H1 (cell line): ENCODE data around the gene ANKRD17. TPM values are rescaled to one million over a fixed set of nuclear protein-coding genes. Genes with fewer than 3 reads are reported as not detected.

Experiments
- CTCF ChIA-PET: fragments of 300-600 bp; sonication (Branson Sonifier 250); formaldehyde crosslinking; loops from one replicate; lab custom pipeline; 2021; ENCODE audit not compliant: partially characterized antibody; lab: Charles Lee
- POLR2A ChIA-PET: fragments of 300-600 bp; sonication (Branson Sonifier 250); formaldehyde crosslinking; loops from one replicate; lab custom pipeline; 2021; ENCODE audit warnings: inconsistent platforms; ENCODE audit not compliant: partially characterized antibody; lab: Charles Lee
- DNase-seq, 2 experiments: peaks; one replicate each; pipeline versions ENCODE4 v3.0.0 to v3.0.0-alpha.2; 2010 to 2022; ENCODE audit warnings: low spot score in 2 of 2, low read depth in 1 of 2, mixed read lengths in 1 of 2
- FAIRE-seq: peaks from 2 replicates; lab custom pipeline; 2011; peaks lifted over from hg19 to GRCh38; lab: Jason Lieb, UNC
- H2AFZ ChIP-seq: 2 replicates; pipeline ENCODE4 v1.8.1; 2012; ENCODE audit warnings: low read length, inconsistent platforms
- H2AK5ac ChIP-seq: 2 replicates; pipeline ENCODE4 v1.6.1; 2013; ENCODE audit warnings: low read depth, low read length
- H2BK120ac ChIP-seq: replicated peaks from 2 replicates; pipeline ENCODE3; 2013; ENCODE audit warnings: low read depth, low read length, inconsistent platforms
- H2BK12ac ChIP-seq: 2 replicates; pipeline ENCODE4 v1.6.1; 2013; ENCODE audit warnings: low read depth, low read length
- H2BK15ac ChIP-seq: 2 replicates; pipeline ENCODE4 v1.6.1; 2013; ENCODE audit warnings: low read length
- H2BK20ac ChIP-seq: 2 replicates; pipeline ENCODE4 v1.6.1; 2013; ENCODE audit warnings: low read length
- H2BK5ac ChIP-seq: 2 replicates; pipeline ENCODE4 v1.6.1; 2013; ENCODE audit warnings: low read depth, low read length
- H3K14ac ChIP-seq: 2 replicates; pipeline ENCODE4 v1.6.1; 2013; ENCODE audit warnings: inconsistent platforms; ENCODE audit not compliant: insufficient read length
- H3K18ac ChIP-seq: 2 replicates; pipeline ENCODE4 v1.6.1; 2013; ENCODE audit warnings: low read length; ENCODE audit errors: extremely low read depth
- H3K23ac ChIP-seq: 2 replicates; pipeline ENCODE4 v1.6.1; 2013; ENCODE audit warnings: inconsistent platforms; ENCODE audit not compliant: insufficient read length
- H3K23me2 ChIP-seq: 2 replicates; pipeline ENCODE4 v1.6.1; 2013; ENCODE audit warnings: low read depth, low read length
- H3K27ac ChIP-seq: 2 replicates; pipeline ENCODE4 v1.6.1; 2011; ENCODE audit warnings: low read depth, low read length, inconsistent platforms
- H3K27me3 ChIP-seq, 4 experiments: replicated peaks in 1 of 4; 1 replicate in 1 of 4; 2 replicates in 3 of 4; pipeline versions ENCODE4 v1.6.1 to v1.8.1; 2011 to 2013; ENCODE audit warnings: low read length in 3 of 4, mild to moderate bottlenecking in 3 of 4, inconsistent platforms in 2 of 4, mixed read lengths in 2 of 4, moderate library complexity in 1 of 4; ENCODE audit not compliant: control insufficient read depth in 3 of 4, insufficient read depth in 3 of 4; ENCODE audit errors: extremely low read depth in 1 of 4
- H3K36me3 ChIP-seq, 4 experiments: 2 replicates each; pipeline versions ENCODE4 v1.6.1 to v1.8.1; 2011 to 2013; ENCODE audit warnings: mild to moderate bottlenecking in 4 of 4, low read length in 3 of 4, moderate library complexity in 2 of 4, control low read depth in 1 of 4, inconsistent platforms in 1 of 4; ENCODE audit not compliant: insufficient read depth in 4 of 4, control insufficient read depth in 2 of 4
- H3K4ac ChIP-seq: replicated peaks from 2 replicates; pipeline ENCODE3; 2013; ENCODE audit warnings: low read length, low read depth, mixed read lengths, inconsistent platforms; ENCODE audit not compliant: insufficient read length
- H3K4me1 ChIP-seq, 4 experiments: replicated peaks in 1 of 4; 1 replicate in 1 of 4; 2 replicates in 3 of 4; pipeline versions ENCODE4 v1.6.1 to v1.8.1; 2011 to 2013; ENCODE audit warnings: low read length in 3 of 4, inconsistent platforms in 2 of 4, mixed read lengths in 1 of 4; ENCODE audit not compliant: insufficient read depth in 4 of 4, control insufficient read depth in 3 of 4
- H3K4me2 ChIP-seq, 2 experiments: 2 replicates each; pipeline versions ENCODE4 v1.6.1 to v1.8.1; 2011 to 2013; ENCODE audit warnings: low read depth in 2 of 2, low read length in 2 of 2, control low read depth in 1 of 2, inconsistent platforms in 1 of 2, mild to moderate bottlenecking in 1 of 2; ENCODE audit not compliant: insufficient read depth in 1 of 2
- H3K4me3 ChIP-seq, 4 experiments: fragments of 200-600, 300-600 bp in 1 of 4; sonication (generic), shearing (Covaris generic), sonication (Bioruptor Twin) in 1 of 4; 2 replicates each; pipeline versions ENCODE4 v1.5.1 to v1.8.1; 2011 to 2016; ENCODE audit warnings: low read length in 4 of 4, low read depth in 3 of 4, control low read depth in 2 of 4, inconsistent platforms in 2 of 4, mild to moderate bottlenecking in 2 of 4, mixed read lengths in 1 of 4, moderate library complexity in 1 of 4; ENCODE audit not compliant: insufficient read depth in 2 of 4; ENCODE audit errors: extremely low read depth in 1 of 4
- H3K56ac ChIP-seq: replicated peaks from 2 replicates; pipeline ENCODE3; 2013; ENCODE audit warnings: low read depth, mild to moderate bottlenecking, mixed read lengths, low read length, inconsistent platforms; ENCODE audit not compliant: insufficient read length
- H3K79me1 ChIP-seq: 2 replicates; pipeline ENCODE4 v1.6.1; 2013; ENCODE audit warnings: low read depth, low read length, control low read depth
- H3K79me2 ChIP-seq, 2 experiments: 2 replicates each; pipeline versions ENCODE4 v1.6.1 to v1.8.1; 2012 to 2013; ENCODE audit warnings: low read length in 2 of 2, mild to moderate bottlenecking in 2 of 2, inconsistent platforms in 1 of 2; ENCODE audit not compliant: insufficient read depth in 2 of 2, control insufficient read depth in 1 of 2
- H3K9ac ChIP-seq, 4 experiments: replicated peaks in 1 of 4; 1 replicate in 1 of 4; 2 replicates in 3 of 4; pipeline versions ENCODE4 v1.6.1 to v1.8.1; 2011 to 2013; ENCODE audit warnings: low read depth in 3 of 4, low read length in 3 of 4, control low read depth in 2 of 4, mild to moderate bottlenecking in 2 of 4, moderate library complexity in 2 of 4, inconsistent platforms in 1 of 4; ENCODE audit errors: extremely low read depth in 1 of 4
- H3K9me3 ChIP-seq, 2 experiments: 2 replicates each; pipeline versions ENCODE4 v1.6.1 to v1.8.1; 2012 to 2013; ENCODE audit warnings: mild to moderate bottlenecking in 2 of 2, moderate library complexity in 2 of 2, control low read depth in 1 of 2, inconsistent platforms in 1 of 2, low read depth in 1 of 2, low read length in 1 of 2, mixed read lengths in 1 of 2; ENCODE audit not compliant: insufficient read depth in 2 of 2
- H4K20me1 ChIP-seq, 2 experiments: replicated peaks in 1 of 2; 2 replicates each; pipeline versions ENCODE3 to v1.8.1; 2011 to 2013; ENCODE audit warnings: inconsistent platforms in 2 of 2, low read length in 2 of 2, mild to moderate bottlenecking in 1 of 2; ENCODE audit not compliant: insufficient read depth in 2 of 2, control insufficient read depth in 1 of 2
- H4K5ac ChIP-seq: 2 replicates; pipeline ENCODE4 v1.6.1; 2013; ENCODE audit warnings: low read length, low read depth, mixed read lengths, inconsistent platforms; ENCODE audit not compliant: insufficient read length
- H4K8ac ChIP-seq: 2 replicates; pipeline ENCODE4 v1.8.0; 2013; ENCODE audit warnings: mild to moderate bottlenecking, moderate library complexity, low read length, inconsistent platforms; ENCODE audit not compliant: insufficient read depth; ENCODE audit errors: extremely low read depth
- H4K91ac ChIP-seq: replicated peaks from 2 replicates; pipeline ENCODE3; 2013; ENCODE audit warnings: low read length, mixed read lengths, inconsistent platforms; ENCODE audit not compliant: insufficient read length
- CHD1 ChIP-seq: IDR thresholded peaks from 2 replicates; pipeline ENCODE4 v1.6.1; 2012; ENCODE audit warnings: low read depth, low read length, improper control_type of control experiment
- CREB1 ChIP-seq: IDR thresholded peaks from 2 replicates; pipeline ENCODE4 v1.6.1; 2012; ENCODE audit warnings: inconsistent platforms
- KDM5A ChIP-seq: fragments of 200-600 bp; IDR thresholded peaks from 2 replicates; pipeline ENCODE4 v1.7.1; 2012; ENCODE audit warnings: mild to moderate bottlenecking, low read length, inconsistent platforms, mixed read lengths
- SAP30 ChIP-seq: fragments of 300-600 bp; sonication (generic); IDR thresholded peaks from 2 replicates; pipeline ENCODE4 v1.7.1; 2012; ENCODE audit warnings: low read length, moderate library complexity, mild to moderate bottlenecking, inconsistent platforms; ENCODE audit not compliant: insufficient read depth, insufficient replicate concordance
- TAF1 ChIP-seq: IDR thresholded peaks from 2 replicates; pipeline ENCODE4 v1.6.1; 2011; ENCODE audit warnings: mild to moderate bottlenecking, low read depth, low read length
- TCF12 ChIP-seq: IDR thresholded peaks from 2 replicates; pipeline ENCODE4 v1.6.1; 2011; ENCODE audit warnings: low read depth, mild to moderate bottlenecking, low read length
- WGBS, 2 experiments: shearing (Covaris generic) in 1 of 2; methylation state at CpG; one replicate each; pipeline versions ENCODE4 v1.1.6 to v1.1.7; 2013 to 2015; ENCODE audit warnings: low lambda C conversion rate in 2 of 2, mixed read lengths in 2 of 2, inconsistent platforms in 1 of 2, low coverage in 1 of 2, missing lambda C conversion rate in 1 of 2; ENCODE audit not compliant: insufficient replicate concordance in 2 of 2, insufficient coverage in 1 of 2, insufficient read length in 1 of 2; ENCODE audit errors: extremely low coverage in 1 of 2, missing lambda C conversion rate in 1 of 2; 5-methylcytosine and 5-hydroxymethylcytosine counted together
- polyA plus RNA-seq, 7 experiments: library from polyadenylated mRNA; depleted of rRNA in 3 of 7; stranded (reverse) in 5 of 7; unstranded in 2 of 7; fragments of >200 nt in 5 of 7; fragments of 200-250 nt in 2 of 7; gene quantifications; 1 replicate in 5 of 7; 2 replicates in 1 of 7; 4 replicates in 1 of 7; pipeline versions ENCODE4 v1.2.1 to v1.2.3, GENCODE V29; 2011 to 2013; ENCODE audit warnings: missing spikeins in 2 of 7, mixed read lengths in 2 of 7
- total RNA-seq: library from RNA; stranded (reverse); fragmentation: NEBNext Ultra II Directional; extraction: Animal tissue kit (Norgen Biotek cat#: 25700); gene quantifications from 2 replicates; pipeline ENCODE4 v1.2.1, GENCODE V29; 2021
- TF ChIP-seq, protein P1 (sequence below): IDR thresholded peaks from 2 replicates; pipeline ENCODE4 v1.6.1; 2012; ENCODE audit warnings: low read length, inconsistent platforms

Gene ANKRD17
- total and polyA plus RNA-seq, 2 of the 8 experiments (the other 6 are each of a cell fraction or from before 2014, with no cell fraction given) = 42.4 to 93.7 TPM

DNA sequence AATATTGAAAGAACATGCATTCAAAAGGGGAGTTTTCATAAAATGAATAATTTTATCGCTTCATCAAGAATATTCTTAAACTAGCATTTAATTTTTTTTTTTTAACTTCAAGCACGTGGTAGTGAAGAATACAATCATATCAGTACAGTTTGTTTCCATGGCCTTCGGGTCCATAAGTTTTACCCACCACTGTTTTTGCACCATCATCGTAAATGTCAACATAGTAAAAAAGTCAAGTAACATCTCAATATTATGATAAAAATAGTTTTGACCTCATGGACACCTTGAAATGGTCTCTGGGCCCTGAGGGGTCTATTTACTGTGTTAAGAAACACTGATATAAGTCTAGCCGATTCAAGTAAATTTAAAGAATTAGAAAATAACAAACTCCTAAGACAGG is 80.2 kb downstream of the ANKRD17 start:
- H3K4me3 ChIP-seq = no peak overlapping the region
- H4K5ac ChIP-seq = no peak overlapping the region
- no peak overlapping the region for H3K9ac ChIP-seq
- H2BK15ac ChIP-seq = no peak overlapping the region
- no peak overlapping the region for H3K14ac ChIP-seq
- H4K20me1 ChIP-seq = peaks cover 0 to 2% of the 10 kb centered on the region in 2 experiments
- no peaks in the 10 kb centered on the region for H3K23me2 ChIP-seq
- POLR2A ChIA-PET = no interaction called here
- H4K91ac ChIP-seq = no peak overlapping the region
- no peak overlapping the region for H2AK5ac ChIP-seq
- H3K4me2 ChIP-seq = no peak overlapping the region
- no peak overlapping the region for H2BK12ac ChIP-seq
- H3K56ac ChIP-seq = no peak overlapping the region
- peaks cover 0 to 90% of the 10 kb centered on the region in 2 experiments; a peak in 3 of 4 replicates for H3K79me2 ChIP-seq
- WGBS, 2 experiments = 91% methylated on average over 5 of the region's 5 CpGs; no CpG with 5 or more reads in 1 of the 2 experiments
- peaks cover 0 to 9% (median 2%) of the 10 kb centered on the region in 4 experiments; a peak in 3 of 8 replicates for H3K36me3 ChIP-seq
- no peak overlapping the region for H3K27ac ChIP-seq
- peaks cover 3% of the 10 kb centered on the region; the same call in 1 of the 2 replicates for H3K79me1 ChIP-seq
- H3K27me3 ChIP-seq = no peaks in the 10 kb centered on the region
- no peak overlapping the region for H2AFZ ChIP-seq
- H3K4me1 ChIP-seq = no peaks in the 10 kb centered on the region
- no peak for DNase-seq
- H4K8ac ChIP-seq = no peak overlapping the region
- no peak for TF ChIP-seq KDM5A
- TF ChIP-seq CHD1 = no peak
- TF ChIP-seq, protein P1, sequence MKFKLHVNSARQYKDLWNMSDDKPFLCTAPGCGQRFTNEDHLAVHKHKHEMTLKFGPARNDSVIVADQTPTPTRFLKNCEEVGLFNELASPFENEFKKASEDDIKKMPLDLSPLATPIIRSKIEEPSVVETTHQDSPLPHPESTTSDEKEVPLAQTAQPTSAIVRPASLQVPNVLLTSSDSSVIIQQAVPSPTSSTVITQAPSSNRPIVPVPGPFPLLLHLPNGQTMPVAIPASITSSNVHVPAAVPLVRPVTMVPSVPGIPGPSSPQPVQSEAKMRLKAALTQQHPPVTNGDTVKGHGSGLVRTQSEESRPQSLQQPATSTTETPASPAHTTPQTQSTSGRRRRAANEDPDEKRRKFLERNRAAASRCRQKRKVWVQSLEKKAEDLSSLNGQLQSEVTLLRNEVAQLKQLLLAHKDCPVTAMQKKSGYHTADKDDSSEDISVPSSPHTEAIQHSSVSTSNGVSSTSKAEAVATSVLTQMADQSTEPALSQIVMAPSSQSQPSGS = no peak
- TF ChIP-seq TCF12 = no peak
- no peak for TF ChIP-seq CREB1
- no peak for TF ChIP-seq SAP30
- TF ChIP-seq TAF1 = no peak
- no peak for FAIRE-seq
- no peak overlapping the region for H3K18ac ChIP-seq
- no peaks in the 10 kb centered on the region for H3K9me3 ChIP-seq
- CTCF ChIA-PET = interaction anchor here (0.7 to 1.0 kb wide), 2 partner anchors 18 to 67 kb away, joined by 3 read pairs; no protein-coding TSS in a partner anchor
- no peak overlapping the region for H2BK120ac ChIP-seq
- no peak overlapping the region for H3K4ac ChIP-seq
- H3K23ac ChIP-seq = no peak overlapping the region
- H2BK5ac ChIP-seq = no peak overlapping the region
- no peak overlapping the region for H2BK20ac ChIP-seq
